GM12892 (cell line): ENCODE data around the gene KLKB1.

Experiments used
- POLR2A ChIP-seq: IDR thresholded peaks from 2 replicates; pipeline ENCODE4 v1.6.1; 2011; ENCODE audit warnings: low read depth, low read length, control low read depth
- TAF1 ChIP-seq: IDR thresholded peaks from 2 replicates; pipeline ENCODE4 v1.6.1; 2011; ENCODE audit warnings: low read depth, mild to moderate bottlenecking, control low read depth, low read length, borderline replicate concordance

GRCh38 chr4:186228514-186228894, 1.2 kb downstream of the KLKB1 start:
- TF ChIP-seq POLR2A (no peak), TAF1 (no peak)
